ENCODE measurements around the gene DGLUCY.
"Not testable (repeated sequence)": the region's sequence is repeated elsewhere in the genome, so short reads cannot be mapped to it uniquely, and the experiment has no call there.

The DGLUCY gene

DNA sequence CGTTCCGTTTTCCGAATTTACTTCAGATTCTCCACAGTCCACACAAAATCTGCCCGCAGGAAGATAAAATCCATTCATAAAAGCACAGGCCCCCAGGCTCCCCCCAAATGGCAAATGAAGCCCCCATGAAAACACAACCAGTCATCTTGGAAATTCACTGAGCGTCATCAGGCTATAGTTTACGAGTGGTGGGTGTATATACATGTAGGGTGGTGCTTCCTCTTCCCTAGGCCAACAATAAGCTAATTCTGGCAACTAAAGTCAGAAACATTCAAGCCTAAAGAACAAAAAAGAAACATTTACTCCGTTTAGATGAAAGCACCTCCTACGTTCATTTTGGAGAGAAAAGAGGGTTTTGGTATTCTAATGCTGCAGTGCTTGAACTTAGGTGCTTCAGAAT, 124.8 kb downstream of the DGLUCY start:
- DNase-seq (ENCODE audit: low read depth) = no peak
- no peak for TF ChIP-seq CTCF (IDR thresholded peaks at IDR 0.05; ENCODE audit: low read depth, low read length, missing control alignments)
- no peak overlapping the region for H3K4me3 ChIP-seq (ENCODE audit: low read depth, low read length)

- peak overlapping the region; percentile 0 for H3K4me3 ChIP-seq (ENCODE audit: low read depth, low read length)
- TF ChIP-seq CTCF (IDR thresholded peaks at IDR 0.05; ENCODE audit: low read depth, low read length, missing control alignments) = no peak
- peak; percentile 72 for DNase-seq (ENCODE audit: low read depth)
These were observed 128.0 kb downstream of the DGLUCY start for GRCh38 chr14:91241863-91242262.

GRCh38 chr14:91242635-91243034, 128.8 kb downstream of the DGLUCY start:
- no peak for TF ChIP-seq CTCF (IDR thresholded peaks at IDR 0.05; ENCODE audit: low read depth, low read length, missing control alignments)
- no peak for DNase-seq (ENCODE audit: low read depth)
- no peak overlapping the region; the same call in 1 of the 2 replicates for H3K4me3 ChIP-seq (ENCODE audit: low read depth, low read length)

GRCh38 chr14:91243074-91243471, 129.2 kb downstream of the DGLUCY start:
- no peak for DNase-seq (ENCODE audit: low read depth)
- peak overlapping the region; percentile 8; the same call in 1 of the 2 replicates for H3K4me3 ChIP-seq (ENCODE audit: low read depth, low read length)
- no peak for TF ChIP-seq CTCF (IDR thresholded peaks at IDR 0.05; ENCODE audit: low read depth, low read length, missing control alignments)

DNA sequence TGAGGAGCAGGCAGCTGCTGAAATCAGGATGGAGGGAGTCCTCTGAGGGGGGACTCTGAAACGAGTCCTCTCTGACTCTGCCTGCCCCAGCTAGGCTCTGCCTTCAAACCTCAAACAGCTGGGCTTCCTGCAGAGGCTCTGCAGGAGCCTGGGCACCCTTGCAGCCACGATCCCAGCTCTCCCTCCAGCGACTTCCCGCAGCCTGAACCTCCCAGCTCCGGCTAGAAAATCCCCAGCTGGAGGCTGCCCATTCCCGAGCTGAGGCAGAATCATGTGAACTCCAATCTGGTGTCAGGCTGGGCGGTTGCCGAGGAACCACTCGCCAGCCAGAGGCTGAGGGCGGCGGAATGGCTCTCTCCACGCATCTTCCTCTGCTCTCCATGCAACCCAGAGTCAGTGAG, 130.6 kb downstream of the DGLUCY start, which contains the start of gene GPR68:
Gene GPR68, minus strand, starts transcription at position 204 of the 401 bp plus-strand sequence. CDS start 9,654 bp downstream, outside the sequence.
- no peak for DNase-seq (ENCODE audit: low read depth)
- H3K4me3 ChIP-seq (ENCODE audit: low read depth, low read length) = no peak within 1 kb of the TSS
- no peak for TF ChIP-seq CTCF (IDR thresholded peaks at IDR 0.05; ENCODE audit: low read depth, low read length, missing control alignments)

- H3K4me3 ChIP-seq (ENCODE audit: low read depth, low read length) = no peak overlapping the region
- no peak for DNase-seq (ENCODE audit: low read depth)
- TF ChIP-seq CTCF (IDR thresholded peaks at IDR 0.05; ENCODE audit: low read depth, low read length, missing control alignments) = no peak
These were observed 131.2 kb downstream of the DGLUCY start for GRCh38 chr14:91245029-91245428.

DNA sequence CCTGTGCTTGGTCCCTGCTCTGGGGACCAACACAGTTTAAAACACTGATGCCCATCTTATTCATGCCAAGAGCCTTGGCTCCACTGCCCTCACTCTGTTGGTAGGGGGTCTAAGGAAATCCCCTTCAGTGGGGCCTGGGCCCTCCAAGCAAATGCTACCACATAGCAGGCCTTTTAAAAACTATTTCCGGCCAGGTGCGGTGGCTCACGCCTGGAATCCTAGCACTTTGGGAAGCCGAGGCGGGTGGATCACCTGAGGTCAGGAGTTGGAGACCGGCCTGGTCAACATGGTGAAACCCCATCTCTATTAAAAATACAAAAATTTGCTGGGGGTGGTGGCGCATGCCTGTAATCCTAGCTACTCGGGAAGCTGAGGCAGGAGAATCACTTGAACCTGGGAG, 131.7 kb downstream of the DGLUCY start:
- not testable (repeated sequence) for H3K4me3 ChIP-seq (ENCODE audit: low read depth, low read length); DNase-seq (ENCODE audit: low read depth)
